ENCODE measurements around the gene CCT4. TPM values are rescaled to one million over a fixed set of nuclear protein-coding genes. Genes with fewer than 3 reads are reported as not detected.

The CCT4 gene
- total and polyA plus RNA-seq, 4 donors = 48.3 to 120 (median 92.6) TPM

DNA sequence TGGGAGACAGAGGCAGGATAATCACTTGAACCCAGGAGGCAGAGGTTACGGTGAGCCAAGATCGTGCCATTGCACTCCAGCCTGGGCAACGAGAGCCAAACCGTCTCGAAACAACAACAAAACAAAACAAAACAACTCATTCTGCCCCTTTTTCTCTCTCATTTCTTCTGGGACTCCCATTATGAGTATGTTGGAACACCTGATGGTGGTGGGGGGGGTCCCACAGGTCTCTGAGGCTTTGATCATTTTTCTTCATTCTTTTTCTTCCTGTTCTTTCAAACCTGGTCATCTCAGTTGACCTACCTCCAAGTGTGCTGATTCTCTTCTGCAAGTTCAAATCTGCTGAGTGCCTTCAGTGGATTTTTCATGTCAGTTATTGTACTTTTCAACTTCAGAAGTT, 26.4 kb downstream of the CCT4 start:
- DNase-seq = no peak
- 97% methylated on average over 5 of the region's 5 CpGs for whole genome bisulfite sequencing, 2 donors
- Histone ChIP-seq H3K4me1 (ENCODE audit: control insufficient read depth in 5 of 5, insufficient read depth in 5 of 5, low read length in 5 of 5) (no peaks in the 10 kb centered on the region), H3K9ac (ENCODE audit: insufficient read depth in 1 of 2, low read length in 2 of 2) (no peak overlapping the region), H3K9me3 (ENCODE audit: control insufficient read depth in 4 of 4, insufficient read depth in 3 of 4, low read length in 3 of 4) (peaks cover 0 to 5% (median under 1%) of the 10 kb centered on the region in 4 donors), H3K27me3 (ENCODE audit: control insufficient read depth in 3 of 3, insufficient read depth in 3 of 3, low read length in 2 of 3) (no peaks in the 10 kb centered on the region), H3K4me3 (no peak overlapping the region), H3K36me3 (ENCODE audit: control insufficient read depth in 4 of 4, insufficient read depth in 4 of 4, low read length in 4 of 4) (peaks cover 10 to 23% (median 17%) of the 10 kb centered on the region in 4 donors), H3K27ac (ENCODE audit: low read depth in 1 of 2, low read length in 1 of 2) (no peak overlapping the region)
- no peak for TF ChIP-seq CTCF (IDR thresholded peaks at IDR 0.05; ENCODE audit: control extremely low read depth, extremely low read depth)
- ATAC-seq (ENCODE audit: insufficient read depth, low FRiP score) = no peak

GRCh38 chr2:61857224-61857623, 31.2 kb downstream of the CCT4 start:
- Histone ChIP-seq H3K27me3 (ENCODE audit: control insufficient read depth in 3 of 3, insufficient read depth in 3 of 3, low read length in 2 of 3) (no peaks in the 10 kb centered on the region), H3K4me3 (no peak overlapping the region), H3K36me3 (ENCODE audit: control insufficient read depth in 4 of 4, insufficient read depth in 4 of 4, low read length in 4 of 4) (no peaks in the 10 kb centered on the region), H3K9me3 (ENCODE audit: control insufficient read depth in 4 of 4, insufficient read depth in 3 of 4, low read length in 3 of 4) (peaks cover 0 to 5% (median 0%) of the 10 kb centered on the region in 4 donors), H3K27ac (ENCODE audit: low read depth in 1 of 2, low read length in 1 of 2) (no peak overlapping the region), H3K4me1 (ENCODE audit: control insufficient read depth in 5 of 5, insufficient read depth in 5 of 5, low read length in 5 of 5) (peaks cover 0 to 14% (median 6%) of the 10 kb centered on the region in 5 donors), H3K9ac (ENCODE audit: insufficient read depth in 1 of 2, low read length in 2 of 2) (no peak overlapping the region)
- no peak for ATAC-seq (ENCODE audit: insufficient read depth, low FRiP score)
- DNase-seq = no peak
- TF ChIP-seq CTCF (IDR thresholded peaks at IDR 0.05; ENCODE audit: control extremely low read depth, extremely low read depth) = no peak
- 79 to 83% methylated on average over 3 of the region's 3 CpGs for WGBS, 2 donors

DNA sequence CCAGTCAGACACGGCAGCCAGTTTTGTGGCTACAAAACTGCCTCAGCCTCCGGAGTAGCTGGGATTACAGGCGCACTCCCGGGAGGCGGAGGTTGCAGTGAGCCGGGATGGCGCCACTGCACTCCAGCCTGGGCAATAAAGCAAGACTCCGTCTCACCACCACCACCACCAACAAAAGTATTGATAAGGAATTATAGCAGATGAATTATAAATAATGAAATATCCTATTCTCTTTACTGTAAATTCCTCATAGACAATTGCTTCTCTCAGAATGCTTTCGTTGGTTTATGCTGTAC, 33.2 kb downstream of the CCT4 start:
- 45 to 74% methylated on average over 9 of the region's 9 CpGs for WGBS, 2 donors
- Histone ChIP-seq H3K27ac (ENCODE audit: low read depth in 1 of 2, low read length in 1 of 2) (peak overlapping the region; percentile 25 to 37), H3K4me1 (ENCODE audit: control insufficient read depth in 5 of 5, insufficient read depth in 5 of 5, low read length in 5 of 5) (peaks cover 0 to 14% (median 6%) of the 10 kb centered on the region in 5 donors), H3K9me3 (ENCODE audit: control insufficient read depth in 4 of 4, insufficient read depth in 3 of 4, low read length in 3 of 4) (no peaks in the 10 kb centered on the region), H3K4me3 (peak overlapping the region; percentile 38), H3K9ac (ENCODE audit: insufficient read depth in 1 of 2, low read length in 2 of 2) (no peak overlapping the region), H3K36me3 (ENCODE audit: control insufficient read depth in 4 of 4, insufficient read depth in 4 of 4, low read length in 4 of 4) (no peaks in the 10 kb centered on the region), H3K27me3 (ENCODE audit: control insufficient read depth in 3 of 3, insufficient read depth in 3 of 3, low read length in 2 of 3) (no peaks in the 10 kb centered on the region)
- ATAC-seq (ENCODE audit: insufficient read depth, low FRiP score) (no peak), DNase-seq (no peak)
- no peak for TF ChIP-seq CTCF (IDR thresholded peaks at IDR 0.05; ENCODE audit: control extremely low read depth, extremely low read depth)

Measured in lung (tissue), 12 donors.